Activated B cell treated with CpG ODN at 0.5 μM for 24 hours (primary cell): Measurements from ENCODE around the gene POLD4. TPM values are rescaled to one million over a fixed set of nuclear protein-coding genes. Genes with fewer than 3 reads are reported as not detected.

ENCODE experiments used
- ATAC-seq: fragments of 200-7000 bp; cut with Tn5 transposase; one replicate; pipeline ENCODE4 v1.10.0; 2021; ENCODE audit warnings: low read depth, mild to moderate bottlenecking, moderate library complexity
- CTCF ChIA-PET: fragments of 350-600 bp; sonication (Branson Sonifier 250); formaldehyde crosslinking; loops from one replicate; lab custom pipeline; 2021; ENCODE audit warnings: antibody characterized with exemption; lab: Charles Lee
- POLR2A ChIA-PET: fragments of 350-600 bp; sonication (Branson Sonifier 250); formaldehyde crosslinking; loops from one replicate; lab custom pipeline; 2021; ENCODE audit warnings: antibody characterized with exemption; lab: Charles Lee
- DNase-seq: peaks from one replicate; pipeline ENCODE4 v3.0.0; 2022
- H3K27ac Mint-ChIP-seq: one replicate; pipeline ENCODE4 v1.8.0; 2020; ENCODE audit warnings: mixed read lengths
- H3K27me3 Mint-ChIP-seq: one replicate; pipeline ENCODE4 v1.8.0; 2021; ENCODE audit warnings: mixed read lengths
- H3K36me3 Mint-ChIP-seq: one replicate; pipeline ENCODE4 v1.8.0; 2021; ENCODE audit warnings: low read depth, mixed read lengths
- H3K4me1 Mint-ChIP-seq: one replicate; pipeline ENCODE4 v1.8.0; 2021; ENCODE audit warnings: mixed read lengths
- H3K4me3 Mint-ChIP-seq: one replicate; pipeline ENCODE4 v1.8.0; 2020; ENCODE audit warnings: mild to moderate bottlenecking, mixed read lengths
- H3K9me3 Mint-ChIP-seq: one replicate; pipeline ENCODE4 v1.8.0; 2020; ENCODE audit warnings: mixed read lengths
- CTCF ChIP-seq: fragments of 200-600 bp; IDR thresholded peaks from one replicate; pipeline ENCODE4 v1.8.0; 2022; ENCODE audit warnings: antibody characterized with exemption, mild to moderate bottlenecking
- intact Hi-C: fragments of 100-400 bp; cut with micrococcal nuclease; formaldehyde crosslinking; loops from one replicate; pipeline ENCODE4 v1.15.1; 2024
- total RNA-seq: library from RNA; stranded (reverse); gene quantifications from 2 replicates; pipeline ENCODE4 v1.2.3, GENCODE V29; 2022

Gene POLD4
- total RNA-seq, 1 donor from 2014 or later: 166 TPM

- no peaks in the 10 kb centered on the region for H3K27me3 Mint-ChIP-seq
- no peaks in the 10 kb centered on the region for H3K9me3 Mint-ChIP-seq
- peak; percentile 37 for ATAC-seq
- peak overlapping the region; percentile 11 for H3K4me3 Mint-ChIP-seq
- no peaks in the 10 kb centered on the region for H3K36me3 Mint-ChIP-seq
- H3K4me1 Mint-ChIP-seq: peaks cover 63% of the 10 kb centered on the region
- H3K27ac Mint-ChIP-seq: peak overlapping the region; percentile 88
- intact Hi-C loops: no loop called here
- no peak for DNase-seq
- TF ChIP-seq CTCF: no peak
- POLR2A ChIA-PET: interaction anchor here (0.6 to 4.9 kb wide), 23 partner anchors 9 to 106 kb away, joined by 3 to 65 read pairs (median 5); partner anchors contain the start of genes CLCF1, GRK2, POLD4 and PPP1CA
- CTCF ChIA-PET: interaction anchor here (0.6 to 7.4 kb wide), 19 partner anchors 10 to 514 kb away, joined by 3 to 200 read pairs (median 5); partner anchors contain the start of genes CLCF1, GRK2, POLD4 and RAD9A
These were observed 8.0 kb downstream of the POLD4 start for GRCh38 chr11:67345247-67345919.

GRCh38 chr11:67344264-67344663 is 9.1 kb downstream of the POLD4 start:
- DNase-seq: no peak
- Mint-ChIP-seq H3K36me3 (no peaks in the 10 kb centered on the region), H3K4me1 (peaks cover 52% of the 10 kb centered on the region)

GRCh38 chr11:67337257-67337656 is 16.1 kb downstream of the POLD4 start:
- no peak overlapping the region for H3K27ac Mint-ChIP-seq
- no peak overlapping the region for H3K4me3 Mint-ChIP-seq
- no peaks in the 10 kb centered on the region for H3K4me1 Mint-ChIP-seq
- CTCF ChIA-PET: interaction anchor here (0.6 to 0.7 kb wide), 2 partner anchors 14 to 263 kb away, joined by 3 to 4 read pairs; no protein-coding TSS in a partner anchor
- intact Hi-C loops: no loop called here
- no peaks in the 10 kb centered on the region for H3K9me3 Mint-ChIP-seq
- DNase-seq: no peak
- H3K36me3 Mint-ChIP-seq: peaks cover 6% of the 10 kb centered on the region
- POLR2A ChIA-PET: no interaction called here
- no peak for TF ChIP-seq CTCF
- H3K27me3 Mint-ChIP-seq: no peaks in the 10 kb centered on the region
- ATAC-seq: no peak

More at GRCh38 chr11:67344264-67344663, 9.1 kb downstream of the POLD4 start:
- Mint-ChIP-seq H3K4me3 (peak overlapping the region; percentile 74), H3K9me3 (no peaks in the 10 kb centered on the region), H3K27me3 (no peaks in the 10 kb centered on the region), H3K27ac (peak overlapping the region; percentile 88)
- intact Hi-C loops: no loop called here
- ATAC-seq: peak; percentile 64
- no peak for TF ChIP-seq CTCF
- ChIA-PET CTCF (interaction anchor here (2.8 to 7.4 kb wide), 5 partner anchors 11 to 36 kb away, joined by 13 to 200 read pairs (median 31); partner anchors contain the start of genes CLCF1 and POLD4), POLR2A (interaction anchor here (0.6 to 4.9 kb wide), 21 partner anchors 10 to 242 kb away, joined by 3 to 65 read pairs (median 5); partner anchors contain the start of genes CLCF1, GRK2, POLD4 and PPP1CA)

DNA sequence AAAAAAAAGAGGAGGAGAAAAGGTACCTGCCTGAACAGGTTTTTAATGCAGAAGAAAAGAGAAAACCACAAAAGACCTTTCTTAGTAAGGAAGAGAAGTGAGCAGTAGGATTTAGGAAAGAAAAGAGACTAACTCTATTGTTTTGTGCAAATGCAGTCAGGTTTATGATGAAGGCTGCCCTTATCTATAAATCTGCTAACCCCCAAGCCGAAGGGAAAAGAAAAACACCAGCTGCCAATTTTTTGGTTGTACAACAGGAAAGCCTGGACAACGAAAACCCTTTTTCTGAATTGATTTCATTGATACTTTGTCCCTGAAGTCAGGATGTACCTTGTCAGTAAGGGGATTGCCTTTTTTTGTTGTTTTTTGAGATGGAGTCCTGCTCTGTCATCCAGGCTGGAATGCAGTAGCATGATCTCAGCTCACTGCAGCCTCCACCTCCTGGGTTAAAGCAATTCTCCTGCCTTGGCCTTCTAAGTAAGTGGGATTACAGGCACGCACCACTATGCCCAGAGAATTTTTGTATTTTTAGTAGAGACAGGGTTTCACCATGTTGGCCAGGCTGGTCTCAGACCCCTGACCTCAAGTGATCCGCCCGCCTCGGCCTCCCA is 21.2 kb downstream of the POLD4 start:
- Mint-ChIP-seq H3K36me3 (peaks cover 8% of the 10 kb centered on the region), H3K27ac (no peak overlapping the region)
- no peak for TF ChIP-seq CTCF

GRCh38 chr11:67323526-67323925 is 29.8 kb downstream of the POLD4 start:
- Mint-ChIP-seq H3K27ac (no peak overlapping the region), H3K4me3 (no peak overlapping the region), H3K36me3 (peaks cover 11% of the 10 kb centered on the region), H3K4me1 (peaks cover 7% of the 10 kb centered on the region), H3K9me3 (no peaks in the 10 kb centered on the region), H3K27me3 (no peaks in the 10 kb centered on the region)
- TF ChIP-seq CTCF: no peak
- CTCF ChIA-PET: interaction anchor here (1.0 kb wide), 2 partner anchors 19 to 28 kb away, joined by 3 read pairs; no protein-coding TSS in a partner anchor
- POLR2A ChIA-PET: interaction anchor here (0.6 kb wide), 1 partner anchor 313 kb away, joined by 7 read pairs; no protein-coding TSS in a partner anchor
- DNase-seq: no peak
- intact Hi-C loops: no loop called here
- ATAC-seq: no peak

More for the DNA sequence above, 21.2 kb downstream of the POLD4 start:
- no peaks in the 10 kb centered on the region for H3K9me3 Mint-ChIP-seq
- no peak for DNase-seq
- ATAC-seq: no peak
- no peaks in the 10 kb centered on the region for H3K4me1 Mint-ChIP-seq
- intact Hi-C loops: no loop called here
- ChIA-PET POLR2A (interaction anchor here (0.8 to 2.7 kb wide), 3 partner anchors 13 to 92 kb away, joined by 3 to 14 read pairs (median 3); no protein-coding TSS in a partner anchor), CTCF (no interaction called here)
- no peaks in the 10 kb centered on the region for H3K27me3 Mint-ChIP-seq
- H3K4me3 Mint-ChIP-seq: no peak overlapping the region
